ENCODE data around the gene PDCL2. TPM values are rescaled to one million over a fixed set of nuclear protein-coding genes. Genes with fewer than 3 reads are reported as not detected.

PDCL2 gene
- total RNA-seq, 2 experiments from 2014 or later, result not detected

DNA sequence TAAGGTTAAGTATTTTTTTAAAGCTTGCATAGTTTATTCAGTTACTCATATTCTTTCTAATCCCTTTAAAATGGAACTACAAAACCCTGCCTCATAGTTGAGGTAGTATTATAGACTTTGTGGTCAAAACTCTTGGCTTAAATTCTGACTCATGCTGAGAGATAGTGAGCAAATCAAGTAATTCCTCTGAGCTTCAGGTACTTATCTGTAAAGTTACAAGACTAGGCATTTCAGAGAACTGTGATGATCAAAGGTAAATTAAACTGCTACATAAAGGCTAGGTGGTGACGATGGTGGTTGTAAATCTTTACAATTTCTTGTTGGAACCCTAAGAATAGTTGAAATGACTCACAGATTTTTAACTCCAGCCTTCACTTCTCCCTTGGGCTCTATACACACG is 42.2 kb downstream of the PDCL2 start:
- Histone ChIP-seq H3K9me3 (ENCODE audit: control insufficient read depth in 1 of 2, insufficient read depth in 1 of 2, low read length in 2 of 2) (no peaks in the 10 kb centered on the region), H3K27ac (ENCODE audit: low read depth in 1 of 2, low read length in 2 of 2) (no peak overlapping the region), H3K4me3 (ENCODE audit: low read length) (no peak overlapping the region), H3K4me1 (ENCODE audit: insufficient read depth, low read length) (peaks cover 5% of the 10 kb centered on the region), H3K36me3 (ENCODE audit: insufficient read depth, low read length) (no peaks in the 10 kb centered on the region), H3K27me3 (ENCODE audit: control insufficient read depth in 1 of 2, insufficient read depth in 2 of 2, low read length in 2 of 2) (no peaks in the 10 kb centered on the region)
- DNase-seq (no peak), ATAC-seq (ENCODE audit: poor library complexity) (no peak)
- peaks cover 17% of the 10 kb centered on the region for H3K4me1 Mint-ChIP-seq (ENCODE audit: low read depth)
- H3K9me3 Mint-ChIP-seq, result no peaks in the 10 kb centered on the region
- H3K4me3 Mint-ChIP-seq, result peak overlapping the region; percentile 90
- CTCF ChIA-PET, result interaction anchor here (1.0 kb wide), 1 partner anchor 155 kb away, joined by 4 read pairs; the partner anchor contains the start of gene TMEM165
- intact Hi-C loops (cut with DNase I, micrococcal nuclease), result loop anchor here (5.0 to 10.0 kb wide), 11 partner anchors 55 to 1432 kb away; partner anchors contain the start of genes EXOC1 (in 2 of the 2) and REST (in 1 of the 2)
- TF ChIP-seq, protein P1, sequence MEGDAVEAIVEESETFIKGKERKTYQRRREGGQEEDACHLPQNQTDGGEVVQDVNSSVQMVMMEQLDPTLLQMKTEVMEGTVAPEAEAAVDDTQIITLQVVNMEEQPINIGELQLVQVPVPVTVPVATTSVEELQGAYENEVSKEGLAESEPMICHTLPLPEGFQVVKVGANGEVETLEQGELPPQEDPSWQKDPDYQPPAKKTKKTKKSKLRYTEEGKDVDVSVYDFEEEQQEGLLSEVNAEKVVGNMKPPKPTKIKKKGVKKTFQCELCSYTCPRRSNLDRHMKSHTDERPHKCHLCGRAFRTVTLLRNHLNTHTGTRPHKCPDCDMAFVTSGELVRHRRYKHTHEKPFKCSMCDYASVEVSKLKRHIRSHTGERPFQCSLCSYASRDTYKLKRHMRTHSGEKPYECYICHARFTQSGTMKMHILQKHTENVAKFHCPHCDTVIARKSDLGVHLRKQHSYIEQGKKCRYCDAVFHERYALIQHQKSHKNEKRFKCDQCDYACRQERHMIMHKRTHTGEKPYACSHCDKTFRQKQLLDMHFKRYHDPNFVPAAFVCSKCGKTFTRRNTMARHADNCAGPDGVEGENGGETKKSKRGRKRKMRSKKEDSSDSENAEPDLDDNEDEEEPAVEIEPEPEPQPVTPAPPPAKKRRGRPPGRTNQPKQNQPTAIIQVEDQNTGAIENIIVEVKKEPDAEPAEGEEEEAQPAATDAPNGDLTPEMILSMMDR (IDR thresholded peaks at IDR 0.05), result no peak
- no peaks in the 10 kb centered on the region for H3K27me3 Mint-ChIP-seq
- peak overlapping the region; percentile 37 for H3K27ac Mint-ChIP-seq
- POLR2A ChIA-PET, result interaction anchor here (1.2 kb wide), 1 partner anchor 11 kb away, joined by 3 read pairs; no protein-coding TSS in a partner anchor
- peaks cover 9% of the 10 kb centered on the region for H3K36me3 Mint-ChIP-seq (ENCODE audit: low read depth)

DNA sequence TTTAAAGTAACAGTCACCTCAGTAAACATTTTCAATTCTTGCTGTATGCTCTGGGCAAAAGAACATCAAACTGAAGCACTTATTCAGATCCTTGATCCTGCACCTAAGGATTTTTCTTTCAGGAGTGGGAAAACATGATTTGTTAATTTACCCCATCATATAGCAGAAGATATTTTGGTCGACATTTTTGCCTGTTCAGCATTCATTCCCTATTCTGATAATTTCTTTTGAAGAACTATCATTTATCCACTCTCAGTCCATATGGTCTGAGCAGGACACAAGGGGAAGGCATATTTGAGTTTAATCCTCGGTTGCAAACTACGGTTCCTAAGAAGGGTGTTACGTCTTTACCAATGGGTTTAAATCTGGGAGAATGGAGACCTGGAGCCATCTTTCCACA is 44.1 kb downstream of the PDCL2 start:
- intact Hi-C loops (cut with DNase I, micrococcal nuclease), result loop anchor here (2.0 to 10.0 kb wide), 8 partner anchors 53 to 1434 kb away; partner anchors contain the start of genes EXOC1 (in 2 of the 2), SRD5A3 (in 1 of the 2) and TMEM165 (in 1 of the 2)

DNA sequence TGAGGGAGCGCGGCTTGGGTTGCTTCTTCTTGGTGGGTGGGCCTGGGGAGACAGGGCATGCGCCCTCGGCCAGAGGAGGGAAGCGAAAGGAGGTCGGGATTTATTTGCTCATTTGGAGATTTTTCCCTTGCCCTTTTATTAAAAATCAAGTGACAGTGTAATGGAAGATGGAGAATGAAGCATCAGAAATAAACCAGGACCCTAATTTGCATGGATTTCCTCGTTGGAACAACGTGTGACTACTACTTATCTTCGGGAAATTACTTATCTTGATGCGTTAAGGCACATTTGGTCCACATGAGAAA is 44.6 kb downstream of the PDCL2 start:
- H3K9me3 ChIP-seq (ENCODE audit: control insufficient read depth in 1 of 2, insufficient read depth in 1 of 2, low read length in 2 of 2), result no peaks in the 10 kb centered on the region
- ATAC-seq (ENCODE audit: poor library complexity), result no peak
- Mint-ChIP-seq H3K27ac (peak overlapping the region; percentile 85), H3K4me3 (peak overlapping the region; percentile 90), H3K27me3 (no peaks in the 10 kb centered on the region), H3K36me3 (ENCODE audit: low read depth) (peaks cover 9% of the 10 kb centered on the region), H3K9me3 (no peaks in the 10 kb centered on the region), H3K4me1 (ENCODE audit: low read depth) (peaks cover 37% of the 10 kb centered on the region)
- DNase-seq, result no peak
- intact Hi-C loops (cut with DNase I, micrococcal nuclease), result loop anchor here (2.0 to 10.0 kb wide), 8 partner anchors 53 to 1435 kb away; partner anchors contain the start of genes EXOC1 (in 2 of the 2), SRD5A3 (in 1 of the 2) and TMEM165 (in 1 of the 2)
- H3K4me3 ChIP-seq (ENCODE audit: low read length), result peak overlapping the region; percentile 96
- POLR2A ChIA-PET, result interaction anchor here (1.4 to 3.7 kb wide), 3 partner anchors 141 to 201 kb away, joined by 3 to 37 read pairs (median 14); partner anchors contain the start of genes SRD5A3 and TMEM165
- no peaks in the 10 kb centered on the region for H3K27me3 ChIP-seq (ENCODE audit: control insufficient read depth in 1 of 2, insufficient read depth in 2 of 2, low read length in 2 of 2)
- no peaks in the 10 kb centered on the region for H3K36me3 ChIP-seq (ENCODE audit: insufficient read depth, low read length)
- H3K4me1 ChIP-seq (ENCODE audit: insufficient read depth, low read length), result peaks cover 5% of the 10 kb centered on the region
- peak overlapping the region; percentile 75 to 78 for H3K27ac ChIP-seq (ENCODE audit: low read depth in 1 of 2, low read length in 2 of 2)
- TF ChIP-seq, protein P1 (IDR thresholded peaks at IDR 0.05), result no peak
- CTCF ChIA-PET, result no interaction called here

More for the DNA sequence above, 44.1 kb downstream of the PDCL2 start:
- Histone ChIP-seq H3K9me3 (ENCODE audit: control insufficient read depth in 1 of 2, insufficient read depth in 1 of 2, low read length in 2 of 2) (no peaks in the 10 kb centered on the region), H3K4me1 (ENCODE audit: insufficient read depth, low read length) (peaks cover 5% of the 10 kb centered on the region), H3K4me3 (ENCODE audit: low read length) (peak overlapping the region; percentile 96), H3K27me3 (ENCODE audit: control insufficient read depth in 1 of 2, insufficient read depth in 2 of 2, low read length in 2 of 2) (no peaks in the 10 kb centered on the region), H3K36me3 (ENCODE audit: insufficient read depth, low read length) (no peaks in the 10 kb centered on the region), H3K27ac (ENCODE audit: low read depth in 1 of 2, low read length in 2 of 2) (no peak overlapping the region)
- Mint-ChIP-seq H3K27me3 (no peaks in the 10 kb centered on the region), H3K9me3 (no peaks in the 10 kb centered on the region), H3K27ac (peak overlapping the region; percentile 85), H3K4me3 (peak overlapping the region; percentile 90), H3K36me3 (ENCODE audit: low read depth) (peaks cover 9% of the 10 kb centered on the region), H3K4me1 (ENCODE audit: low read depth) (peaks cover 34% of the 10 kb centered on the region)
- DNase-seq (no peak), ATAC-seq (ENCODE audit: poor library complexity) (no peak)
- TF ChIP-seq, protein P1 (IDR thresholded peaks at IDR 0.05), result no peak
- POLR2A ChIA-PET, result interaction anchor here (0.7 kb wide), 1 partner anchor 840 kb away, joined by 3 read pairs; no protein-coding TSS in a partner anchor
- CTCF ChIA-PET, result no interaction called here
